Subcutaneous abdominal adipose tissue (tissue), 5 donors: ENCODE measurements around the gene CDH22.

Experiments used
- H3K27ac ChIP-seq: one replicate; pipeline ENCODE4 v1.7.0; 2013; ENCODE audit warnings: low read depth, mild to moderate bottlenecking, inconsistent platforms, low read length, moderate library complexity
- H3K27me3 ChIP-seq, 5 donors: one replicate each; pipeline ENCODE4 v1.7.0; 2013; ENCODE audit warnings: low read length in 5 of 5, inconsistent platforms in 1 of 5; ENCODE audit not compliant: control insufficient read depth in 5 of 5, insufficient read depth in 4 of 5
- H3K36me3 ChIP-seq, 5 donors: one replicate each; pipeline ENCODE4 v1.7.0; 2013; ENCODE audit warnings: low read length in 5 of 5; ENCODE audit not compliant: control insufficient read depth in 5 of 5, insufficient read depth in 5 of 5
- H3K4me1 ChIP-seq, 5 donors: one replicate each; pipeline ENCODE4 v1.7.0; 2013; ENCODE audit warnings: low read length in 5 of 5, mild to moderate bottlenecking in 3 of 5, moderate library complexity in 1 of 5; ENCODE audit not compliant: control insufficient read depth in 5 of 5, insufficient read depth in 5 of 5
- H3K4me3 ChIP-seq, 5 donors: one replicate each; pipeline ENCODE4 v1.7.0; 2013; ENCODE audit warnings: low read length in 5 of 5, low read depth in 1 of 5
- H3K9ac ChIP-seq, 5 donors: one replicate each; pipeline ENCODE4 v1.7.0; 2013; ENCODE audit warnings: low read length in 5 of 5, mild to moderate bottlenecking in 4 of 5, moderate library complexity in 3 of 5
- H3K9me3 ChIP-seq, 5 donors: one replicate each; pipeline ENCODE4 v1.7.0; 2013; ENCODE audit warnings: low read length in 5 of 5; ENCODE audit not compliant: control insufficient read depth in 5 of 5
- donor health status: healthy.
- donor health status: healthy.
- donor health status: healthy.
- donor health status: healthy.
- donor health status: healthy.

The CDH22 gene

DNA sequence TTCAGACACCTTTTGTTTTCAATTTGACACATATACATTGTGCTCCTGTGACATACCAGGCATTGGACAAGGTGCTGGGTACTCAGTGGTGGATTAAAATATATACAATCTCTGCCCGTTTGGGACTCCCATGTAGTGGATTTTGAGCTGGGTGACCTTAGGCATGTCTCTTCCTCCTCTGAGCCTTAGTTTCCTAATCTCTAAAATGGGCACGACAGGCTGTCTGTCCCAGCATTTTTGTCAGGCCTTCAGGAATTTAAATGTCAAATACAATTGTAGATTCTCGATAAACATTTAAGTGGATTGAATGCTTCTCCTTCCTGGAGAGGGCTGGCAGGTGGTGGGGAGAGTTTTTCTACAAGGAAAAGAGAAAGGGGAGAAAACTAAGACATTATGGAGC, 22.6 kb downstream of the CDH22 start:
- Histone ChIP-seq H3K27me3 (peaks cover 12 to 52% (median 35%) of the 10 kb centered on the region in 5 donors), H3K4me3 (no peak overlapping the region), H3K9me3 (no peaks in the 10 kb centered on the region), H3K4me1 (peaks cover 0 to 10% (median 4%) of the 10 kb centered on the region in 5 donors), H3K9ac (no peak overlapping the region), H3K36me3 (no peaks in the 10 kb centered on the region), H3K27ac (no peak overlapping the region)

- no peaks in the 10 kb centered on the region for H3K9me3 ChIP-seq
- H3K4me3 ChIP-seq, result no peak overlapping the region
- peaks cover 12 to 55% (median 38%) of the 10 kb centered on the region in 5 donors for H3K27me3 ChIP-seq
- no peak overlapping the region for H3K27ac ChIP-seq
- no peaks in the 10 kb centered on the region for H3K36me3 ChIP-seq
- no peak overlapping the region for H3K9ac ChIP-seq
- peaks cover 0 to 4% (median 0%) of the 10 kb centered on the region in 5 donors for H3K4me1 ChIP-seq
Observed at GRCh38 chr20:46285072-46285471, 23.2 kb downstream of the CDH22 start.

DNA sequence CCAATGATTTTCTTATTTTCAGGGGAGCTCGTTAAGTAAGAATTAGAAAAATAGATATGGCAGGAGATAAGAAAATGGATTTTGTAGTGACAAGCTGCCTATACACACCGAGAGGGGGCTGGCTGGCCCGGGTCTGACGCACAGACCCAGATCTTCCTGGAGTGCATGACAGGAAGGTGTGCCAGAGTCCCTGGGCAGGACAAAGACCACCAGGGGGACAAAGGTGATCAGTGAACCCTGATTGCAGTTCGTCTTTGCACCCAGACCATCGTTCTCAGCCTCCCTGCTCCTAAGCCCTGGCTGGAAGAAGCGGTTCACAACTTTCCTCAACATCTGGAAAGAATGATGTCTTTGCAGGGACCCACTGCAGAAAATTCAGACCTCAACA, 24.3 kb downstream of the CDH22 start:
- Histone ChIP-seq H3K4me3 (no peak overlapping the region), H3K36me3 (no peaks in the 10 kb centered on the region), H3K27ac (no peak overlapping the region), H3K4me1 (no peaks in the 10 kb centered on the region), H3K9me3 (no peaks in the 10 kb centered on the region), H3K9ac (no peak overlapping the region), H3K27me3 (peaks cover 12 to 53% (median 38%) of the 10 kb centered on the region in 5 donors)

- Histone ChIP-seq H3K36me3 (no peaks in the 10 kb centered on the region), H3K27me3 (peaks cover 12 to 48% (median 41%) of the 10 kb centered on the region in 5 donors), H3K27ac (no peak overlapping the region), H3K4me3 (no peak overlapping the region), H3K4me1 (no peaks in the 10 kb centered on the region), H3K9ac (no peak overlapping the region), H3K9me3 (no peaks in the 10 kb centered on the region)
Observed at GRCh38 chr20:46283426-46284039, 24.8 kb downstream of the CDH22 start.

GRCh38 chr20:46282669-46283068, 25.6 kb downstream of the CDH22 start:
- H3K9ac ChIP-seq, result no peak overlapping the region
- H3K4me1 ChIP-seq, result no peaks in the 10 kb centered on the region
- no peaks in the 10 kb centered on the region for H3K36me3 ChIP-seq
- no peaks in the 10 kb centered on the region for H3K9me3 ChIP-seq
- H3K27me3 ChIP-seq, result peaks cover 16 to 51% (median 41%) of the 10 kb centered on the region in 5 donors
- H3K4me3 ChIP-seq, result no peak overlapping the region
- no peak overlapping the region for H3K27ac ChIP-seq

GRCh38 chr20:46279103-46279502, 29.2 kb downstream of the CDH22 start:
- Histone ChIP-seq H3K9me3 (no peaks in the 10 kb centered on the region), H3K27me3 (peaks cover 8 to 39% (median 36%) of the 10 kb centered on the region in 5 donors), H3K4me3 (no peak overlapping the region), H3K4me1 (peaks cover 0 to 8% (median 4%) of the 10 kb centered on the region in 5 donors), H3K27ac (no peak overlapping the region), H3K9ac (no peak overlapping the region), H3K36me3 (no peaks in the 10 kb centered on the region)

DNA sequence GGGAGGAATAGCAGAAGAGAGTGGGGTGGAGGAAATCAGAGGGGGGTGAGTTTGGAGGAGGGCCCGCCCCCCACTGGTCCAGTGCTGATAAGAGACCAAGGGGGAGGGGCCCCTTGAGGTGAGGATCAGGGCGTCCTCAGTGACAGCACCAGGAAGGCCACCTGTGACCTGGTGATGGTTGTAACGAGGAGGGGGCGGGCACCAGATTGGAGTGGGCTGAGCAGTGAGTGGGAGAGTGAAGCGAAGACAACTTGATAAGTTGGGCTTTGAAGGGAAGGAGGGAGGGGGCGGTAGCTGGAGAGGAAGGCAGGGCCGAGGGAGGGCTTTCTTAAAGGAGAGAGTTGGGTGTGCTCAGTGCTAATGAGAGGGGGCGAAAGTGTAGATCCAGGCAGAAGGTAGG, 30.7 kb downstream of the CDH22 start:
- H3K27me3 ChIP-seq, result peaks cover 4 to 33% (median 24%) of the 10 kb centered on the region in 5 donors
- no peak overlapping the region for H3K9ac ChIP-seq
- H3K4me1 ChIP-seq, result peaks cover 0 to 21% (median 10%) of the 10 kb centered on the region in 5 donors
- H3K27ac ChIP-seq, result no peak overlapping the region
- peaks cover 0 to 8% (median 3%) of the 10 kb centered on the region in 5 donors for H3K9me3 ChIP-seq
- no peak overlapping the region for H3K4me3 ChIP-seq
- no peaks in the 10 kb centered on the region for H3K36me3 ChIP-seq

- H3K4me1 ChIP-seq, result peaks cover 0 to 24% (median 12%) of the 10 kb centered on the region in 5 donors
- no peaks in the 10 kb centered on the region for H3K36me3 ChIP-seq
- H3K9ac ChIP-seq, result no peak overlapping the region
- H3K27me3 ChIP-seq, result peaks cover 4 to 27% (median 22%) of the 10 kb centered on the region in 5 donors
- peaks cover 0 to 12% (median 7%) of the 10 kb centered on the region in 5 donors for H3K9me3 ChIP-seq
- no peak overlapping the region for H3K27ac ChIP-seq
- H3K4me3 ChIP-seq, result no peak overlapping the region
Observed at GRCh38 chr20:46276531-46276930, 31.8 kb downstream of the CDH22 start.

DNA sequence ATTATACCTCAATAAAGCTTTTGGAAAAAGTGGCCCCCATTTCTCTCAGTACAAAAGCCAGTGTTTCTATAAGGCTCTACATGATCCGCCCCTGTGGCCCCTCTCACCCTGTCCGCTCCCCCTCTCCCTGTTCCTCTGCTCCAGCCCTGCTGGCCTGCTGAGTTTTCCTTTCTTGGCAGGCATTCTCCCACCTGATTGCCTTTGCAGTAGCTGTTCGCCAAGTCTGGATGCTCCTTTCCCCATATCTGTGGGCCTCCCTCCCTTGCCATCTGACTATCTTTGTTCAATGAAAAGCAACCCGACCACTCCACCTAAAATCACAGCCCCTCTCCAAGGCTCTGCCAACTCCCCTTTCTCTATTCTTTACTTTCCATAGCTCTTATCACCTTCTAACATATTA, 33.2 kb downstream of the CDH22 start:
- Histone ChIP-seq H3K27me3 (peaks cover 4 to 26% (median 22%) of the 10 kb centered on the region in 5 donors), H3K36me3 (no peaks in the 10 kb centered on the region), H3K9me3 (peaks cover 0 to 12% (median 7%) of the 10 kb centered on the region in 5 donors), H3K27ac (no peak overlapping the region), H3K9ac (no peak overlapping the region), H3K4me1 (peaks cover 4 to 24% (median 12%) of the 10 kb centered on the region in 5 donors), H3K4me3 (no peak overlapping the region)

- no peak overlapping the region for H3K27ac ChIP-seq
- no peaks in the 10 kb centered on the region for H3K36me3 ChIP-seq
- peaks cover 0 to 12% (median 7%) of the 10 kb centered on the region in 5 donors for H3K9me3 ChIP-seq
- no peak overlapping the region for H3K9ac ChIP-seq
- H3K27me3 ChIP-seq, result peaks cover 4 to 33% (median 21%) of the 10 kb centered on the region in 5 donors
- H3K4me1 ChIP-seq, result peaks cover 4 to 24% (median 12%) of the 10 kb centered on the region in 5 donors
- H3K4me3 ChIP-seq, result no peak overlapping the region
Observed at GRCh38 chr20:46273717-46274116, 34.6 kb downstream of the CDH22 start.
